ENCODE measurements around the gene MGAT4A.

- TF ChIP-seq CTCF (IDR thresholded peaks at IDR 0.05) (no peak), POLR2A (IDR thresholded peaks at IDR 0.05) (no peak)
These were observed 141.4 kb downstream of the MGAT4A start for GRCh38 chr2:98589489-98589888.
